Panc1 (cell line): ENCODE results near the gene APOL2. TPM values are rescaled to one million over a fixed set of nuclear protein-coding genes. Genes with fewer than 3 reads are reported as not detected.

ENCODE experiments used
- ATAC-seq: fragments of 200-7000 bp; cut with Tn5 transposase; 2 replicates; pipeline ENCODE4 v1.9.1; 2020; ENCODE audit warnings: mild to moderate bottlenecking, moderate library complexity
- BruUV-seq: library from RNA; stranded (reverse); fragments of 400-500 nt; replicated peaks from 2 replicates; lab custom pipeline; 2021; lab: Mats Ljungman, UMichigan
- CTCF ChIA-PET: fragments of 300-600 bp; sonication (Branson Sonifier 250); formaldehyde crosslinking; loops from one replicate; lab custom pipeline; 2022; ENCODE audit warnings: antibody characterized with exemption; lab: Charles Lee
- POLR2A ChIA-PET: fragments of 300-600 bp; sonication (Branson Sonifier 250); formaldehyde crosslinking; loops from one replicate; lab custom pipeline; 2022; ENCODE audit warnings: antibody characterized with exemption; lab: Charles Lee
- DNase-seq: peaks from one replicate; pipeline ENCODE4 v3.0.0-alpha.2; 2010; ENCODE audit warnings: low read depth, low spot score
- H3K27ac ChIP-seq: 2 replicates; pipeline ENCODE4 v1.5.1; 2011; ENCODE audit warnings: mild to moderate bottlenecking, low read length, inconsistent platforms
- H3K27me3 ChIP-seq: fragments of 200-500 bp; sonication (Bioruptor generic); 2 replicates; pipeline ENCODE4 v1.6.0; 2014; ENCODE audit warnings: low read length, inconsistent platforms; ENCODE audit not compliant: control insufficient read depth, insufficient read depth
- H3K36me3 ChIP-seq: fragments of 200-500 bp; sonication (Bioruptor generic); 2 replicates; pipeline ENCODE4 v1.5.1; 2014; ENCODE audit warnings: inconsistent platforms, mild to moderate bottlenecking, low read length, moderate library complexity; ENCODE audit not compliant: control insufficient read depth, insufficient read depth
- H3K4me1 ChIP-seq: 2 replicates; pipeline ENCODE4 v1.5.1; 2011; ENCODE audit warnings: inconsistent platforms, mild to moderate bottlenecking, low read length, moderate library complexity; ENCODE audit not compliant: control insufficient read depth, insufficient read depth
- H3K4me3 ChIP-seq, 2 experiments: 2 replicates each; pipeline ENCODE4 v1.5.1; 2011 to 2012; ENCODE audit warnings: low read depth in 2 of 2, low read length in 2 of 2, mild to moderate bottlenecking in 2 of 2, inconsistent platforms in 1 of 2, moderate library complexity in 1 of 2
- H3K9me3 ChIP-seq: fragments of 200-500 bp; sonication (Bioruptor generic); 2 replicates; pipeline ENCODE4 v1.5.1; 2014; ENCODE audit warnings: low read depth, mild to moderate bottlenecking, inconsistent platforms, low read length, moderate library complexity; ENCODE audit not compliant: control insufficient read depth, insufficient read depth
- POLR2AphosphoS5 ChIP-seq: IDR thresholded peaks from 2 replicates; pipeline ENCODE4 v1.6.1; 2012; ENCODE audit warnings: mild to moderate bottlenecking, low read depth, low read length, moderate library complexity
- SIN3A ChIP-seq: IDR thresholded peaks from 2 replicates; pipeline ENCODE4 v1.6.1; 2012; ENCODE audit warnings: low read depth, mild to moderate bottlenecking, low read length, moderate library complexity, borderline replicate concordance; ENCODE audit not compliant: insufficient read depth
- TCF7L2 ChIP-seq: IDR thresholded peaks from 2 replicates; pipeline ENCODE4 v1.6.1; 2011; ENCODE audit warnings: mild to moderate bottlenecking, low read depth, low read length, inconsistent platforms
- in situ Hi-C: cut with HindIII; loops from 2 replicates; pipeline ENCODE4 v1.10.0; 2016; ENCODE audit warnings: low sequenced_read_pairs, low pct_unique_long_range_greater_than_20kb
- intact Hi-C: fragments of 100-400 bp; cut with micrococcal nuclease; formaldehyde crosslinking; loops from one replicate; pipeline ENCODE4 v1.10.0; 2022; ENCODE audit not compliant: unreplicated experiment
- total RNA-seq: library from RNA; stranded (reverse); gene quantifications from one replicate; pipeline ENCODE4 v1.2.1, GENCODE V29; 2021; ENCODE audit not compliant: unreplicated experiment
- TF ChIP-seq, protein P1 (sequence below): fragments of 450-650 bp; IDR thresholded peaks from 2 replicates; pipeline ENCODE4 v1.5.1; 2017; ENCODE audit warnings: mild to moderate bottlenecking
- TF ChIP-seq, protein P2 (sequence below), 2 experiments: IDR thresholded peaks; 2 replicates each; pipeline ENCODE4 v1.6.1; 2011 to 2012; ENCODE audit warnings: low read depth in 2 of 2, control low read depth in 1 of 2, low read length in 1 of 2, mild to moderate bottlenecking in 1 of 2, moderate library complexity in 1 of 2; ENCODE audit not compliant: insufficient read depth in 1 of 2

APOL2 gene
- total RNA-seq, 1 experiment from 2014 or later = 34.4 TPM

DNA sequence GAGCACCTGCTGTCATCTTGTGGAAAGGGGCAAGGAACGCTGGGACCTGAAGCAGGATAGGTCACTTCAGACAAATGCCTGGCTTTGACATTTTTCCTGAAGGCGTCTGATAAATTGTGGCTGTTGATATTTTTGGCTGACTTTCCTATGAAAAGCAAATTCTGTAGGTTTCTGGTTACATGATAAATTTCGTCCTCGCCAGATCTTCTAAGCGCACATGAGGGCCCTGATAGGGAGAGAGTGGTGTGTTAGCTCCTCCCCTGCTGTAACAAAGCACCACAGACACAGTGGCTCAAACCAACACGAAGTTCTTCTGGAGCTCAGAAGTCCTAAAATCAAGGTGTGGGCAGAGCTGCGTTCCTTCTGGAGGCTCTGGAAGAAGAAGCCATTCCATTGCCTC is 57.3 kb downstream of the APOL2 start:
- TF ChIP-seq, protein P1, sequence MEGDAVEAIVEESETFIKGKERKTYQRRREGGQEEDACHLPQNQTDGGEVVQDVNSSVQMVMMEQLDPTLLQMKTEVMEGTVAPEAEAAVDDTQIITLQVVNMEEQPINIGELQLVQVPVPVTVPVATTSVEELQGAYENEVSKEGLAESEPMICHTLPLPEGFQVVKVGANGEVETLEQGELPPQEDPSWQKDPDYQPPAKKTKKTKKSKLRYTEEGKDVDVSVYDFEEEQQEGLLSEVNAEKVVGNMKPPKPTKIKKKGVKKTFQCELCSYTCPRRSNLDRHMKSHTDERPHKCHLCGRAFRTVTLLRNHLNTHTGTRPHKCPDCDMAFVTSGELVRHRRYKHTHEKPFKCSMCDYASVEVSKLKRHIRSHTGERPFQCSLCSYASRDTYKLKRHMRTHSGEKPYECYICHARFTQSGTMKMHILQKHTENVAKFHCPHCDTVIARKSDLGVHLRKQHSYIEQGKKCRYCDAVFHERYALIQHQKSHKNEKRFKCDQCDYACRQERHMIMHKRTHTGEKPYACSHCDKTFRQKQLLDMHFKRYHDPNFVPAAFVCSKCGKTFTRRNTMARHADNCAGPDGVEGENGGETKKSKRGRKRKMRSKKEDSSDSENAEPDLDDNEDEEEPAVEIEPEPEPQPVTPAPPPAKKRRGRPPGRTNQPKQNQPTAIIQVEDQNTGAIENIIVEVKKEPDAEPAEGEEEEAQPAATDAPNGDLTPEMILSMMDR = no peak
- TF ChIP-seq, protein P2, sequence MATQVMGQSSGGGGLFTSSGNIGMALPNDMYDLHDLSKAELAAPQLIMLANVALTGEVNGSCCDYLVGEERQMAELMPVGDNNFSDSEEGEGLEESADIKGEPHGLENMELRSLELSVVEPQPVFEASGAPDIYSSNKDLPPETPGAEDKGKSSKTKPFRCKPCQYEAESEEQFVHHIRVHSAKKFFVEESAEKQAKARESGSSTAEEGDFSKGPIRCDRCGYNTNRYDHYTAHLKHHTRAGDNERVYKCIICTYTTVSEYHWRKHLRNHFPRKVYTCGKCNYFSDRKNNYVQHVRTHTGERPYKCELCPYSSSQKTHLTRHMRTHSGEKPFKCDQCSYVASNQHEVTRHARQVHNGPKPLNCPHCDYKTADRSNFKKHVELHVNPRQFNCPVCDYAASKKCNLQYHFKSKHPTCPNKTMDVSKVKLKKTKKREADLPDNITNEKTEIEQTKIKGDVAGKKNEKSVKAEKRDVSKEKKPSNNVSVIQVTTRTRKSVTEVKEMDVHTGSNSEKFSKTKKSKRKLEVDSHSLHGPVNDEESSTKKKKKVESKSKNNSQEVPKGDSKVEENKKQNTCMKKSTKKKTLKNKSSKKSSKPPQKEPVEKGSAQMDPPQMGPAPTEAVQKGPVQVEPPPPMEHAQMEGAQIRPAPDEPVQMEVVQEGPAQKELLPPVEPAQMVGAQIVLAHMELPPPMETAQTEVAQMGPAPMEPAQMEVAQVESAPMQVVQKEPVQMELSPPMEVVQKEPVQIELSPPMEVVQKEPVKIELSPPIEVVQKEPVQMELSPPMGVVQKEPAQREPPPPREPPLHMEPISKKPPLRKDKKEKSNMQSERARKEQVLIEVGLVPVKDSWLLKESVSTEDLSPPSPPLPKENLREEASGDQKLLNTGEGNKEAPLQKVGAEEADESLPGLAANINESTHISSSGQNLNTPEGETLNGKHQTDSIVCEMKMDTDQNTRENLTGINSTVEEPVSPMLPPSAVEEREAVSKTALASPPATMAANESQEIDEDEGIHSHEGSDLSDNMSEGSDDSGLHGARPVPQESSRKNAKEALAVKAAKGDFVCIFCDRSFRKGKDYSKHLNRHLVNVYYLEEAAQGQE (IDR thresholded peaks at IDR 0.05; ENCODE audit: insufficient read depth in 1 of 2, low read depth in 2 of 2, low read length in 1 of 2) = no peak
- TF ChIP-seq TCF7L2 (no peak), POLR2AphosphoS5 (no peak), SIN3A (no peak)
- Histone ChIP-seq H3K27me3 (no peaks in the 10 kb centered on the region), H3K36me3 (no peaks in the 10 kb centered on the region), H3K4me3 (no peak overlapping the region), H3K27ac (no peak overlapping the region), H3K4me1 (no peaks in the 10 kb centered on the region), H3K9me3 (no peaks in the 10 kb centered on the region)
- intact Hi-C loops (no loop called here), in situ Hi-C loops (no loop called here)
- ATAC-seq (no peak), DNase-seq (no peak)
- no TSS peak for BruUV-seq
- ChIA-PET CTCF (no interaction called here), POLR2A (no interaction called here)

DNA sequence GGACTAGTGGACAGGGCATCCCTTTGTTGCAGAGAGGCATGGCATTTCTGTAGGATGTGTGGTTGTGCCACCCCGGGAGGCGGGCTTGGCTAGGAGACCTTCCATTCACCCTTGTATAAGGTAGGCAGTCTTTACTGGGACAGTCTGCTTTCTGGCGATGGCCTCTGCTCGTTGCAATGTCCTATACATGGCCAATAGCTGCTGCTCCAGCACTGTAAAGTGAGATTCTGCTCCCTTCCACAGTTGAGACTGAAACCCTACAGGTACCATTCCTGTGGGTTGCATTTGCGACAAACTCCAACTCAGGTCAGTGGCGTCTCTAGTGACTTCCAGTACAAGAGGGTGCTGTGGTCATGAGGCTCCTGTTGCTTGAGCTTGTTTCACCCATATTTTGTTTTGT is 58.4 kb downstream of the APOL2 start:
- intact Hi-C loops = loop anchor here (2.0 kb wide), 1 partner anchor 36 kb away; no protein-coding TSS in a partner anchor
- Histone ChIP-seq H3K4me3 (no peak overlapping the region), H3K27ac (no peak overlapping the region), H3K9me3 (no peaks in the 10 kb centered on the region), H3K4me1 (no peaks in the 10 kb centered on the region), H3K27me3 (no peaks in the 10 kb centered on the region), H3K36me3 (no peaks in the 10 kb centered on the region)
- TF ChIP-seq TCF7L2 = no peak
- no peak for TF ChIP-seq SIN3A
- no peak for TF ChIP-seq POLR2AphosphoS5
- TF ChIP-seq, protein P2 (IDR thresholded peaks at IDR 0.05; ENCODE audit: insufficient read depth in 1 of 2, low read depth in 2 of 2, low read length in 1 of 2) = no peak
- TF ChIP-seq, protein P1 = no peak
- no peak for DNase-seq
- no peak for ATAC-seq
- CTCF ChIA-PET = interaction anchor here (0.5 to 0.6 kb wide), 2 partner anchors 36 to 111 kb away, joined by 3 to 9 read pairs; no protein-coding TSS in a partner anchor
- POLR2A ChIA-PET = no interaction called here
- no TSS peak for BruUV-seq
- in situ Hi-C loops = no loop called here
